IPS-18a (cell line): ENCODE results near the gene CLIP4.

Experiments used
- H3K27ac ChIP-seq: one replicate; pipeline ENCODE4 v1.5.1; 2013; ENCODE audit warnings: low read length
- H3K27me3 ChIP-seq: one replicate; pipeline ENCODE4 v1.6.1; 2013; ENCODE audit warnings: mild to moderate bottlenecking, low read length; ENCODE audit not compliant: control insufficient read depth, insufficient read depth
- H3K36me3 ChIP-seq: one replicate; pipeline ENCODE4 v1.6.1; 2013; ENCODE audit warnings: low read depth, low read length; ENCODE audit not compliant: control insufficient read depth
- H3K4me1 ChIP-seq: one replicate; pipeline ENCODE4 v1.6.1; 2013; ENCODE audit warnings: low read depth, low read length; ENCODE audit not compliant: control insufficient read depth
- H3K4me3 ChIP-seq: one replicate; pipeline ENCODE4 v1.5.1; 2013; ENCODE audit warnings: low read length
- H3K9ac ChIP-seq: one replicate; pipeline ENCODE4 v1.6.1; 2013; ENCODE audit warnings: mild to moderate bottlenecking, low read length, moderate library complexity
- H3K9me3 ChIP-seq: one replicate; pipeline ENCODE4 v1.6.1; 2013; ENCODE audit warnings: low read depth, low read length; ENCODE audit not compliant: control insufficient read depth

CLIP4 gene

DNA sequence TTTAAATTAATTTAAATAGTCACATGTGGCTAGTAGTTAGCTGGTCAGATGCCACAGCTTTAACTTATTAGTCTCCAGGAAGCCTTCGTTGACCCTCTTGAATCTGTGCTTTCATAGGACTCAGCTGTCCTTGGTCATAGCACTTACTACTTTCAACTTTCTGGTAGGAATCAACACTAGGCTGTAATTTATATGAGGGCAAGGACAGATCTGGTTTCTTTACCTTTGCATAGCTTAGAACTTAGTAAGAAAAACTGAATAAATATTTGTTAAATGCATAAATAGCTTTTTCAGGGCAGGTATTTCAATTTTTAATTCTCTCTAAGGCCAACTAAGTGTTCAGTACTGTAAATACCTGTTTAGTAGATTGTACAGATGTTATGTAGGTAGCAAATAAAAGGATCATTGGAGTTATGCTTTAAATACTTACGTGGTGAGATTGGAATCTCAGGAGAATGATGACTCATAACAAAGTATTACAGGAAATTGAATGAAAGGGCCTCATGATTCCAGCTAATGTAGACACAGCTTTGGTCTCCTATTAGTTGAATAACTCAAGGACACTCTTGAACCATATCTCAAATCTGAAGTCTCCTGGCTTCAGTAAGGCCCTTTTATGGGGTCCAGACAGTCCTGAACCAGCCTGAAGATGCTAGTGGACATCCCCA is 2.6 kb downstream of the CLIP4 start:
- H3K9me3 ChIP-seq = no peaks in the 10 kb centered on the region
- H3K36me3 ChIP-seq = no peaks in the 10 kb centered on the region
- H3K4me1 ChIP-seq = no peaks in the 10 kb centered on the region
- H3K27ac ChIP-seq = no peak overlapping the region
- H3K4me3 ChIP-seq = no peak overlapping the region
- H3K27me3 ChIP-seq = peaks cover 55% of the 10 kb centered on the region
- H3K9ac ChIP-seq = no peak overlapping the region

DNA sequence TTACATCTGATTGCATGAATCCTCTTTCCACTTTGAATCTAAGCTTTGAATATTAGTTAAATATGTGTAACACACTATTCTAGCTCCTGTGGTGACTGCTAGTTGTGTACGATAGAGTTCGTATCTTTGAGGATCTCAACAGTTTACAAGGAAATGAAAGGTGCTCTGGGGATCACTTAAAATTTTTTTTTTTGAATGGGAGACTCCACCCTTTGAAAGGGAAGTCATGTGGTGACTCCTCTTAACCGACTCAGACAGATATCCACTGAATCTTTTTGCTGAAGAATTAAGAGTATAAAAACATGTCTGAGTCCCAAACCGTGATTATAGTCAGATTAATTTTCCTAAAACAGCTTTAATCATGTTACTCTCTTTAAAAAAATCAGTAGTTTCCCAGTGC is 4.0 kb downstream of the CLIP4 start:
- peaks cover 40% of the 10 kb centered on the region for H3K27me3 ChIP-seq
- H3K9ac ChIP-seq = no peak overlapping the region
- H3K27ac ChIP-seq = no peak overlapping the region
- no peak overlapping the region for H3K4me3 ChIP-seq
- no peaks in the 10 kb centered on the region for H3K4me1 ChIP-seq
- H3K9me3 ChIP-seq = no peaks in the 10 kb centered on the region
- H3K36me3 ChIP-seq = no peaks in the 10 kb centered on the region

DNA sequence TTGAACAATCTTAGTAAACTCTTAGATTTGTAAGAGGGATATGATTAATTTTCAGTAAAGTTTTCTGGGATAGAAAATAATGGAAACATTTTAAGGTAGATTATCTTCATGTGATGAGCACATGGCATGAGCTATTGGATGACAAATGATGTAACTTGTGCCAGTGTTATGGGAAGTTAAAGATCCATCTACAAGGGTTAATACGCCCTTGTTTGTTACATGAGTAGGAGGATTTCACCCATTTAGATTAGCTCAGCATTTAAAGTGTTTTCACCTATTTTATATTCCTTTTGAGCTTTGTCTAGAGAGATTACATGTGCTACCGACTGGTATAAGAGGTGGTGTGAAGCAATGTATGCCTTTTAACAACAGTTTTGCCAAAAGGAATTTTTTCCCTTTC is 5.6 kb downstream of the CLIP4 start:
- no peaks in the 10 kb centered on the region for H3K36me3 ChIP-seq
- H3K4me1 ChIP-seq = no peaks in the 10 kb centered on the region
- peaks cover 28% of the 10 kb centered on the region for H3K27me3 ChIP-seq
- H3K9ac ChIP-seq = no peak overlapping the region
- no peak overlapping the region for H3K27ac ChIP-seq
- H3K9me3 ChIP-seq = no peaks in the 10 kb centered on the region
- H3K4me3 ChIP-seq = no peak overlapping the region

DNA sequence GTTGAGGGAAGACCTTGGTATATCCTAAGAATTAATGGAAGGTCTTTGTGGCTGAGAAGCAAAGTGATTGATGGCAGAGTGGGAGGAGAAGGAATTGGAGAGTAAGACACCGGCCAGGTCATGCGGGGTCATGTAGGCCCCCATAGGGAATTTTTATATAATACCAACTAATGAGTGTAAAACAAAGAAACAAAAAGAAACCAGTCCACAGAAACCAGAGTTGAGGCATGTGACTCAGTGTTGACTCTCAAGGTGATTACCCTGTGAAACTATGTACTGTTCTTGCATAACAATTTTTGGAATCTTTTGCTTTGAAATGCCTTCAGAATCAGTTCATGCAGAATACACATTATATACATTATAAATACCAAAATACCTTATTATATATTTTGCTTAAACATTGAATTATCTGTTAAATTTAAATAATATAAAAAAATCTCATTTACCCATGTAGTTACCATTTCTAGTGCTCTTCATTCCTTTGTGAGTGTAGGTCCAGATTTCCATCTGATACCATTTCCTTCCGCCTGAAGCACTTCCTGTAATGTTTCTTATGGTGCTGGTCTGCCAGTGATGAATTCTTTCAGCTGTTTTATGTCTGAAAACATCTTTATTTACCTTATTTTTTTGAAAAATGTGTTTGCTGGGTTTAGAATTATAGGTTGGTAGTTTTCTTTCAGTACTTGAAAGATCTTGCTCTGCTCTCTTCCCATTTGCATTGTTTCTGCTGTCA is 8.6 kb downstream of the CLIP4 start:
- Histone ChIP-seq H3K27me3 (peaks cover 4% of the 10 kb centered on the region), H3K4me3 (no peak overlapping the region), H3K9ac (no peak overlapping the region), H3K4me1 (no peaks in the 10 kb centered on the region), H3K36me3 (no peaks in the 10 kb centered on the region), H3K27ac (no peak overlapping the region), H3K9me3 (no peaks in the 10 kb centered on the region)

DNA sequence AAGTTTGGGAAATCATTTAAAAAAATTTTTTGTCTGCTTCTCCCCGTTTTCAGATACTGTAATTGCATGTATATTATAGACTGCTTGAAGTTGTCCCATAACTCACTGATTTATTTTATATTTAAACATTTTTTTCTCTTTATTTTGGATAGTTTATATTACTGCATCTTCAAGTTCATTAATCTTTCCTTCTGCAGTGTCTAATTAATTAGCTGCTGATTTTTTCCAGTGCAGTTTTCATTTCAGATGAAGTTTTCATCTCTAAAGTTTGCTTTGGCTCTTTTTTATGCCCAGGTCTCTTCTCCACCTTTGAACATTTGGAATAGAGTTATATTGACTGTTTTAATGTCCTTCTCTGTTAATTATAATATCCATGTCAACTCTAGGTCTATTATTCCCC is 9.3 kb downstream of the CLIP4 start:
- no peak overlapping the region for H3K4me3 ChIP-seq
- peaks cover 2% of the 10 kb centered on the region for H3K4me1 ChIP-seq

DNA sequence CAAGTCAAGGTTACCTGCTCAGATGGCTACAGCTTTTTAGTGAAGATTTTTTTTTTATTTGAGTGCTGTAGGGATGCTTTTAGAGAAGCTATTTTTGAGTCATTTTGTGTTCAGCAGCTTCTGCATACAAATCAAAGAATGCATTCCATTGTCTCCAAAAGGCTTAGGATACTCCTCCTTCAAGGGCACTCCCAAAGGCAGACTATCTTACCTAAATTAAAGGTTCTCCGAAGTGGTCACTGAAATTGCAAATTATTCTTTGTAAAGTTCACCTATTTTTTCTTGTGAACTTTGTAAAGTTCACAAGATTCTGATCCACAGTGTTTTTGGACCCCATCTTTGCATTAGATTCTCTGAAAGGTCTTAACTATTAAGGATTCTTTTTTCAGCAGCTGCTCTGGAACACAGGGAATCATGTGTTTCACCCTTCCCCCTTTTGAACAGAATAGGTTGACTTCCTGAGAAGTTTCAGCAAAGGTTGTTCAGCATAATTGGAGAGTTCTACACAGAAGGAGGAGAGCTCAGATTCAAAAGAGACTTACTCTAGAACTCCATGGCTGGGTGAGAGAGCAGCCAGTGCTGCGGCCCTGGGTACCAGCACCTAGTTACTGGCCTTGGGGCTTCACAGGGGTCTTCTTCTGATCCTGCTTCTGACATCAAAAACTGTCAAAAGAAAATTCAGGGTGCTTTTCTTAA is 14.5 kb downstream of the CLIP4 start:
- Histone ChIP-seq H3K4me3 (no peak overlapping the region), H3K9ac (no peak overlapping the region), H3K36me3 (no peaks in the 10 kb centered on the region), H3K27ac (no peak overlapping the region), H3K9me3 (no peaks in the 10 kb centered on the region), H3K27me3 (no peaks in the 10 kb centered on the region), H3K4me1 (peaks cover 13% of the 10 kb centered on the region)

More for the DNA sequence above, 9.3 kb downstream of the CLIP4 start:
- Histone ChIP-seq H3K27me3 (no peaks in the 10 kb centered on the region), H3K9ac (no peak overlapping the region), H3K36me3 (no peaks in the 10 kb centered on the region), H3K27ac (no peak overlapping the region), H3K9me3 (no peaks in the 10 kb centered on the region)

DNA sequence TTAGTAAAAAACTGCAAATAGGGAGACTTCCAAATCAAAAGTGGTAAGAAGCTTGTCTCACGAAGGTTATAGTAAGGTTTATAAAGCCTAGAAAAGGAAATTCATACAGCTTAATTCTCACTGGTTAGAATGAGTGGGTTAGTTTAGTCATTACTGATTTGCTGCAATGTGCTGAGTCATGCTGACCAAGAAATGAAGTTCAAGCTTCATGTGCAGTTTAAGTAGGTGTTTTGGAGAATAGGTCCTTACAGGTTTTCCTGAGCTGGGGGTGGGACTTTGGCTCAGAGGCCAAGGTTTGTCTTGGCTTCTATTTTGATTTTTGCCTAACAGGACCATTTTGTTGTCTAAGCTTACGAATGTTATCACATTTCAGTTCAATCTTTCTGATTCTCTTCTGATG is 15.1 kb downstream of the CLIP4 start:
- H3K27me3 ChIP-seq = no peaks in the 10 kb centered on the region
- H3K4me1 ChIP-seq = peaks cover 13% of the 10 kb centered on the region
- H3K36me3 ChIP-seq = no peaks in the 10 kb centered on the region
- no peak overlapping the region for H3K4me3 ChIP-seq
- no peak overlapping the region for H3K9ac ChIP-seq
- H3K27ac ChIP-seq = no peak overlapping the region
- H3K9me3 ChIP-seq = no peaks in the 10 kb centered on the region

DNA sequence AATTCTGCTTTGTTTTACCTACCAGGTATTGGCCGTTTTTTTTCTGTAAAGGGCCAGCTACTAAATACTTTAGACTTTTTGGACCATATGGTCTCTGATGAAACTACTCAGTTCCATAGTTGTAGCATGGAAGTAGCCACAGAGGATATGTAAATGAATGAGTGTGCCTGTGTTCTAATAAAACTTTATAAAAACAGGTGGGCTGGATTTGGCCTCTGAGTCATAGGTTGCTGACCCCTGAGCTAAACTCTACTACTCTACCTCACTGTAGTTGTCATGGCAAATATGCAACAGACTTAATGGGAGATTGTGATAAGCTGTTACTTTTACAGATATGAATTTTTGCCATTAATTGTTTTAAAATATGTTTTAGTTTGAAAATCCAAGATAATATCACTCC is 19.7 kb downstream of the CLIP4 start:
- H3K27me3 ChIP-seq = no peaks in the 10 kb centered on the region
- no peak overlapping the region for H3K9ac ChIP-seq
- H3K9me3 ChIP-seq = no peaks in the 10 kb centered on the region
- peaks cover 7% of the 10 kb centered on the region for H3K4me1 ChIP-seq
- no peak overlapping the region for H3K4me3 ChIP-seq
- H3K36me3 ChIP-seq = no peaks in the 10 kb centered on the region
- H3K27ac ChIP-seq = no peak overlapping the region

DNA sequence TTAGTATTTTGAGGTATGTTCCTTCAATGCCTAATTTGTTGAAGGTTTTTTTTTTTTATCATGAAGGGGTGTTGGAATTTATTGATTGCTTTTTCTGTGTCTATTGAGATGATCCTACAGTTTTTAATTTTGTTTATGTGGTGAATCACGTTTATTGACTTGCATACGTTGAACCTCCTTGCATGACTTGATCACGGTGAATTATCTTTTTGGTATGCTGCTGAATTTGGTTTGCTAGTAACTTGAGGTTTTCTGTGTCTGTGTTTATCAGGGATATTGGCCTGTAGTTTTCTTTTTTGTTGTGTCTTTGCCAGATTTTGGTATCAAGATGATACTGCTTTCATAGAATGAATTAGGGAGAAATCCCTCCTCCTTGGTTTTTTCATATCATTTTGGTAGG is 23.9 kb downstream of the CLIP4 start:
- H3K27me3 ChIP-seq = no peaks in the 10 kb centered on the region
- no peaks in the 10 kb centered on the region for H3K36me3 ChIP-seq
- no peaks in the 10 kb centered on the region for H3K4me1 ChIP-seq
- no peaks in the 10 kb centered on the region for H3K9me3 ChIP-seq
- no peak overlapping the region for H3K4me3 ChIP-seq
- H3K27ac ChIP-seq = no peak overlapping the region
- H3K9ac ChIP-seq = no peak overlapping the region

DNA sequence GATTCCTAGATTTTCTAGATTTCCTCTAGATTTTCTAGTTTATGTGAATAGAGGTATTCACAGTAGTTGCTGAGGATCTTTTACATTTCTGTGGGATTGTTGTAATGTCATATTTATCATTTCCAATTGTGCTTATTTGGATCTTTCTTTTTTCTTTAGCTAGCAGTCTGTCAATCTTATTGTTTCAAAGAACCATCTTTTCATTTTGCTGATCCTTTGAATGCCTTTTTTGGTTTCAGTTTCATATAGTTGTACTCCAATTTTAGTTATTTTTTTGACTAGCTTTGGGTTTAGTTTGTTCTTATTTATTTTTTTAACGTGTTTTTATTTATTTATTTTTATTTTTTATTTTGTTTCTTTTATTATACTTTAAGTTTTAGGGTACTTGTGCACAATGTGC is 24.5 kb downstream of the CLIP4 start:
- Histone ChIP-seq H3K4me3 (no peak overlapping the region), H3K9ac (no peak overlapping the region), H3K4me1 (no peaks in the 10 kb centered on the region), H3K36me3 (no peaks in the 10 kb centered on the region), H3K27ac (no peak overlapping the region), H3K9me3 (no peaks in the 10 kb centered on the region), H3K27me3 (no peaks in the 10 kb centered on the region)

DNA sequence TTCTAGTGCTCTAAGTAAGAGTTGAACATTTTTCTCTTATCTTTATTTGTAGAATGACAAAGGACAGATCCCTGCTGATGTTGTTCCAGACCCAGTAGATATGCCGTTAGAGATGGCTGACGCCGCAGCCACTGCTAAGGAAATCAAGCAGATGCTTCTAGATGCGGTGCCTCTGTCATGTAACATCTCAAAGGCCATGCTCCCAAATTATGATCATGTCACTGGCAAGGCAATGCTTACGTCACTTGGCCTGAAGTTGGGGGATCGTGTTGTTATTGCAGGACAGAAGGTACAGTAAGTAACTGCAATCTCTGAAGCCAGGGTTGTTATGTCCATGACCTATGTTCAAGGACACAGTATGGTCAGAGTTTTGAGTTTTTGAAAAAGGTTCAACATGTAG is 28.4 kb downstream of the CLIP4 start:
- no peak overlapping the region for H3K4me3 ChIP-seq
- no peak overlapping the region for H3K9ac ChIP-seq
- no peaks in the 10 kb centered on the region for H3K4me1 ChIP-seq
- H3K27ac ChIP-seq = no peak overlapping the region
- H3K36me3 ChIP-seq = no peaks in the 10 kb centered on the region
- no peaks in the 10 kb centered on the region for H3K27me3 ChIP-seq
- H3K9me3 ChIP-seq = no peaks in the 10 kb centered on the region
